ENCODE results near the gene PCCB.

- TF ChIP-seq, protein P1, sequence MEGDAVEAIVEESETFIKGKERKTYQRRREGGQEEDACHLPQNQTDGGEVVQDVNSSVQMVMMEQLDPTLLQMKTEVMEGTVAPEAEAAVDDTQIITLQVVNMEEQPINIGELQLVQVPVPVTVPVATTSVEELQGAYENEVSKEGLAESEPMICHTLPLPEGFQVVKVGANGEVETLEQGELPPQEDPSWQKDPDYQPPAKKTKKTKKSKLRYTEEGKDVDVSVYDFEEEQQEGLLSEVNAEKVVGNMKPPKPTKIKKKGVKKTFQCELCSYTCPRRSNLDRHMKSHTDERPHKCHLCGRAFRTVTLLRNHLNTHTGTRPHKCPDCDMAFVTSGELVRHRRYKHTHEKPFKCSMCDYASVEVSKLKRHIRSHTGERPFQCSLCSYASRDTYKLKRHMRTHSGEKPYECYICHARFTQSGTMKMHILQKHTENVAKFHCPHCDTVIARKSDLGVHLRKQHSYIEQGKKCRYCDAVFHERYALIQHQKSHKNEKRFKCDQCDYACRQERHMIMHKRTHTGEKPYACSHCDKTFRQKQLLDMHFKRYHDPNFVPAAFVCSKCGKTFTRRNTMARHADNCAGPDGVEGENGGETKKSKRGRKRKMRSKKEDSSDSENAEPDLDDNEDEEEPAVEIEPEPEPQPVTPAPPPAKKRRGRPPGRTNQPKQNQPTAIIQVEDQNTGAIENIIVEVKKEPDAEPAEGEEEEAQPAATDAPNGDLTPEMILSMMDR (IDR thresholded peaks at IDR 0.05): no peak
- no peak for TF ChIP-seq POLR2A (IDR thresholded peaks at IDR 0.05)
Observed at GRCh38 chr3:136297826-136298225, 47.7 kb downstream of the PCCB start.

Measured in right lobe of liver (tissue), 4 donors.